ENCODE data around the gene PHACTR3. TPM values are rescaled to one million over a fixed set of nuclear protein-coding genes. Genes with fewer than 3 reads are reported as not detected.

Gene PHACTR3
- total and polyA plus RNA-seq, 2 experiments from 2014 or later: 0.45 to 0.61 TPM

DNA sequence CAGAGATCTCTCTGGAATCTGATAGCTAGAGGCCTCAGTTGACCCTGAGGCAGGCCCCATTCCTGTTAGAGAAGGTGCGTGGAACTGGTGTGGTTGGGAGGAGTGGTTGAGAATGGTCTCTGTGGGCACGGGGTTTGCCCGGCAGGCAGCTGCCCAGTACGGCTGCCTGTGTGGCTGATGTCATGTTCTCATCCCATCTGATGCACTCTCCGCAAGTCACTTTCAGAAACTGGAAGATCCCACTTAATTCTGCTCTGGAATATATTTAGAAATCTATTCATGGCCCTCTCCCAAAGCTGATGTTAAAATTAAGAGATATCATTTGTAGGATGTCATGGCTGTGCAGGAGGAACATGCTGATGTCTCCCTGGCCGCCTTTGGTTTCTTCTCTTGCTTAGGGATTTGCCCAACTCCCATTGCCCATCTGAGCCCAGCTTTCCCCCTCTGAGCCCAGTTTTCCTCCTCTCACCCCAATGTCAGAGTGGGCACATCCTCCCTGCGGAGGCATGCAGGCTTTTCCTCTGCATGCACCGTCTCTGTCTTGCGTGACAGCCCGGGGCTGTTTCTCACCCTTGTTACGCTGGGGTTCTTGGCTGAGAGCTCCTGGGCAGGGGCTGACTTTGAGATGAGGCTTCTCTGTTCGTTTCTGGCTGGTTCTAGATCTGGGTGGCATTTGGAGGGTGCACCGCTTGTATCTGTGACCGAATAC lies 21.0 kb downstream of the PHACTR3 start (continued):
- no peak for TF ChIP-seq JUNB (IDR thresholded peaks at IDR 0.05; ENCODE audit: unreplicated experiment)
- TF ChIP-seq REST (IDR thresholded peaks at IDR 0.05; ENCODE audit: unreplicated experiment): no peak

GRCh38 chr20:59627298-59627697 lies 23.0 kb downstream of the PHACTR3 start:
- no peaks in the 10 kb centered on the region for H3K36me3 ChIP-seq (ENCODE audit: insufficient read depth)
- H3K4me1 Mint-ChIP-seq: no peaks in the 10 kb centered on the region
- no peaks in the 10 kb centered on the region for H3K4me1 ChIP-seq (ENCODE audit: insufficient read depth)
- 0 out of 2 replicates have a peak, but pooled peaks cover 3% of the 10 kb centered on the region for H3K9me2 ChIP-seq (ENCODE audit: insufficient read depth)
- no peak overlapping the region for H3K27ac Mint-ChIP-seq
- DNase-seq (ENCODE audit: low spot score) (no peak), ATAC-seq (no peak)
- no peak overlapping the region for H3K4me2 ChIP-seq
- H3F3A ChIP-seq (replicated peaks; ENCODE audit: low read depth): no peaks in the 10 kb centered on the region
- no peak overlapping the region for H3K4me3 Mint-ChIP-seq
- no peaks in the 10 kb centered on the region for H3K27me3 ChIP-seq (ENCODE audit: insufficient read depth)
- no peaks in the 10 kb centered on the region for H3K79me2 ChIP-seq (replicated peaks; ENCODE audit: insufficient read depth)
- no peak overlapping the region for H2AFZ ChIP-seq
- no peak overlapping the region for H3K4me3 ChIP-seq
- no peaks in the 10 kb centered on the region for H4K20me1 ChIP-seq (replicated peaks; ENCODE audit: insufficient read depth)
- H3K9me3 Mint-ChIP-seq: peaks cover 7% of the 10 kb centered on the region; the same call in 1 of the 3 replicates
- no peak overlapping the region for H3K27ac ChIP-seq (ENCODE audit: low read depth)
- H3K36me3 Mint-ChIP-seq (ENCODE audit: low read depth): no peaks in the 10 kb centered on the region; the same call in 2 of the 3 replicates
- peaks cover 26% of the 10 kb centered on the region for H3K27me3 Mint-ChIP-seq (ENCODE audit: insufficient read depth, low read depth, poor library complexity)
- TF ChIP-seq REST (IDR thresholded peaks at IDR 0.05; ENCODE audit: unreplicated experiment) (no peak), STAT1 (IDR thresholded peaks at IDR 0.05; ENCODE audit: unreplicated experiment) (no peak), ZNF114 (CRISPR knock-in tag; IDR thresholded peaks at IDR 0.05) (no peak), POLR2AphosphoS5 (IDR thresholded peaks at IDR 0.05; ENCODE audit: low read depth) (no peak), NANOG (IDR thresholded peaks at IDR 0.05; ENCODE audit: borderline replicate concordance) (no peak), CREB1 (CRISPR knock-in tag; IDR thresholded peaks at IDR 0.05; ENCODE audit: low read depth) (no peak), EZH2phosphoT487 (IDR thresholded peaks at IDR 0.05; ENCODE audit: unreplicated experiment) (no peak), JUNB (IDR thresholded peaks at IDR 0.05; ENCODE audit: unreplicated experiment) (no peak), ZNF331 (CRISPR knock-in tag; IDR thresholded peaks at IDR 0.05; ENCODE audit: low read depth) (no peak)
- TF ChIP-seq, protein P1, sequence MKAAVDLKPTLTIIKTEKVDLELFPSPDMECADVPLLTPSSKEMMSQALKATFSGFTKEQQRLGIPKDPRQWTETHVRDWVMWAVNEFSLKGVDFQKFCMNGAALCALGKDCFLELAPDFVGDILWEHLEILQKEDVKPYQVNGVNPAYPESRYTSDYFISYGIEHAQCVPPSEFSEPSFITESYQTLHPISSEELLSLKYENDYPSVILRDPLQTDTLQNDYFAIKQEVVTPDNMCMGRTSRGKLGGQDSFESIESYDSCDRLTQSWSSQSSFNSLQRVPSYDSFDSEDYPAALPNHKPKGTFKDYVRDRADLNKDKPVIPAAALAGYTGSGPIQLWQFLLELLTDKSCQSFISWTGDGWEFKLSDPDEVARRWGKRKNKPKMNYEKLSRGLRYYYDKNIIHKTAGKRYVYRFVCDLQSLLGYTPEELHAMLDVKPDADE (IDR thresholded peaks at IDR 0.05): no peak
